SH-SY5Y (cell line): ENCODE measurements around the gene MSLN.

Experiments
- GATA2 ChIP-seq: IDR thresholded peaks from 2 replicates; pipeline ENCODE4 v1.6.1; 2011; ENCODE audit warnings: mild to moderate bottlenecking, low read depth, low read length
- GATA3 ChIP-seq: IDR thresholded peaks from 2 replicates; pipeline ENCODE4 v1.6.1; 2011; ENCODE audit warnings: low read depth, mild to moderate bottlenecking, low read length, moderate library complexity

DNA sequence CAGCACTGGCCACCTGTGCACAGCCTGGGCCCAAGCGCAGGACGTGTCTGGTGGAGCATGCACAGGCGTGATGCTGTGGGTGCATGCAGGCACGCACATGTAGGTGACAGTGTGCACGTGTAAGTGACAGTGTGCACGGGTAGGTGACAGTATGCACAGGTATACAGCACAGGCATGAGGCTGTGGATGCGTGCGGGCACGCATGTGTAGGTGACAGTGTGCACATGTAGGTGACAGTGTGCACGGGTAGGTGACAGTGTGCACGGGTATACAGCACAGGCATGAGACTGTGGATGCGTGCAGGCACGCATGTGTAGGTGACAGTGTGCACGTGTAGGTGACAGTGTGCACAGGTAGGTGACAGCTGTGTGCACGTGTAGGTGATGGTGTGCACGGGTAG, 19.8 kb downstream of the MSLN start:
- TF ChIP-seq GATA2 (no peak), GATA3 (no peak)
